Measurements from ENCODE around the gene SPTBN5. TPM values are rescaled to one million over a fixed set of nuclear protein-coding genes. Genes with fewer than 3 reads are reported as not detected.

Gene SPTBN5
- total RNA-seq, 4 donors from 2014 or later, result 1.3 to 3.3 (median 2.0) TPM

DNA sequence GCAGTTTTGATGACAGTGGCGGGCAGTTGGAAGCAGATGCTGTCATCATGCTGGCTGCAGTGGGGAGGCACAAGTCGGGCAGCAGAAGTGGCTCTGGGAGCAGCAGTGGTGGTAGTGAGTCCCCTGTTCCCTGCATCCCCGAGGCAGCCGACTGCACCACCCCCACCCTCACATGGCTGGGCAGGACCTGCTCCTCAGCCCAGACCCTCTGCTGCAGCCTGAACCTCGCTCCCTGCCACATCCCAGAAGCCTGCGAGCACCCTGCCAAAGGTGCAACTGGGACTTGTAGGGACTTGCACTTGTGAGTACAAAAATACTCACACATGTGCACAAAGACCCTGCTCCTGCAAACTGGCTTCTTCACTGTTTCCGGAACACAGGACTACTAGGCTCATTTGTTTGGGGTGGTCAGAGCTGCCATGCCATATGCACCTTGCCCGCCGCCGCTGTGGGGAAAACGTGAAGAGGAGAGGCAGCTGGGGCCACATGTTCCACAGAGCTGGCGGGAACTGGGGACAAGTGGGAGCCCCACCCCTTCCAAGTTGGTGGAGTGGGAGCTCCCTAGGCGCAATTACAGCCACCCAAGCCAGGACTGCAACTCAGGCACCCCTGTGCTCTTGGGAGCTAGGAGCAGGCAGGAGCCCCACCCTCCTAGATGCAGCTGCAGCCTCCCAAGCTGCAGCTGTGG is 63.8 kb downstream of the SPTBN5 start:
- no peak for DNase-seq (ENCODE audit: low spot score in 2 of 2)
- H3K4me3 ChIP-seq (ENCODE audit: low read depth, poor library complexity, severe bottlenecking), result no peak overlapping the region
- WGBS, 2 donors, result 71 to 76% methylated on average over 11 to 13 of the region's 13 CpGs
- TF ChIP-seq, protein P1, sequence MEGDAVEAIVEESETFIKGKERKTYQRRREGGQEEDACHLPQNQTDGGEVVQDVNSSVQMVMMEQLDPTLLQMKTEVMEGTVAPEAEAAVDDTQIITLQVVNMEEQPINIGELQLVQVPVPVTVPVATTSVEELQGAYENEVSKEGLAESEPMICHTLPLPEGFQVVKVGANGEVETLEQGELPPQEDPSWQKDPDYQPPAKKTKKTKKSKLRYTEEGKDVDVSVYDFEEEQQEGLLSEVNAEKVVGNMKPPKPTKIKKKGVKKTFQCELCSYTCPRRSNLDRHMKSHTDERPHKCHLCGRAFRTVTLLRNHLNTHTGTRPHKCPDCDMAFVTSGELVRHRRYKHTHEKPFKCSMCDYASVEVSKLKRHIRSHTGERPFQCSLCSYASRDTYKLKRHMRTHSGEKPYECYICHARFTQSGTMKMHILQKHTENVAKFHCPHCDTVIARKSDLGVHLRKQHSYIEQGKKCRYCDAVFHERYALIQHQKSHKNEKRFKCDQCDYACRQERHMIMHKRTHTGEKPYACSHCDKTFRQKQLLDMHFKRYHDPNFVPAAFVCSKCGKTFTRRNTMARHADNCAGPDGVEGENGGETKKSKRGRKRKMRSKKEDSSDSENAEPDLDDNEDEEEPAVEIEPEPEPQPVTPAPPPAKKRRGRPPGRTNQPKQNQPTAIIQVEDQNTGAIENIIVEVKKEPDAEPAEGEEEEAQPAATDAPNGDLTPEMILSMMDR (IDR thresholded peaks at IDR 0.05), result no peak
- TF ChIP-seq POLR2A (IDR thresholded peaks at IDR 0.05), result no peak
- intact Hi-C loops (cut with DNase I; ENCODE audit: low total_unique reads), result no loop called here

DNA sequence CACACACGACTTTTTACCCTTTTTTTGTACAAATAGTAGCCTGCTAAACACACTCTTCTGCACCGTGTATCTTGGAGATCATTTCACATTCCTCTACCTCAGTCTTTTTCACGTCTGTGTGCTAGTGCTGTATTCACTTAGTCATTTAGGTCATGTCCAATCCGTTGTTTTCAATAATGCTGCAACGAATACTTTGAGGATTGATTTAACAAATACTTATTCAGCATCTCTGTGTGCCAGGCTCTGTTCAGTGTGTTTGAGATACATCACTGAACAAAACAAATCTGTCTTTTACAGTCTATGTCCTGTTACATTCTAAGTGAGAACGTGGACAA is 65.1 kb downstream of the SPTBN5 start:
- 5% methylated on average over 6 of the region's 6 CpGs for WGBS, 2 donors
- TF ChIP-seq, protein P1 (IDR thresholded peaks at IDR 0.05), result no peak
- TF ChIP-seq POLR2A (IDR thresholded peaks at IDR 0.05), result no peak
- intact Hi-C loops (cut with DNase I; ENCODE audit: low total_unique reads), result no loop called here
- peak overlapping the region; percentile 59 for H3K4me3 ChIP-seq (ENCODE audit: low read depth, poor library complexity, severe bottlenecking)
- no peak for DNase-seq (ENCODE audit: low spot score in 2 of 2)

DNA sequence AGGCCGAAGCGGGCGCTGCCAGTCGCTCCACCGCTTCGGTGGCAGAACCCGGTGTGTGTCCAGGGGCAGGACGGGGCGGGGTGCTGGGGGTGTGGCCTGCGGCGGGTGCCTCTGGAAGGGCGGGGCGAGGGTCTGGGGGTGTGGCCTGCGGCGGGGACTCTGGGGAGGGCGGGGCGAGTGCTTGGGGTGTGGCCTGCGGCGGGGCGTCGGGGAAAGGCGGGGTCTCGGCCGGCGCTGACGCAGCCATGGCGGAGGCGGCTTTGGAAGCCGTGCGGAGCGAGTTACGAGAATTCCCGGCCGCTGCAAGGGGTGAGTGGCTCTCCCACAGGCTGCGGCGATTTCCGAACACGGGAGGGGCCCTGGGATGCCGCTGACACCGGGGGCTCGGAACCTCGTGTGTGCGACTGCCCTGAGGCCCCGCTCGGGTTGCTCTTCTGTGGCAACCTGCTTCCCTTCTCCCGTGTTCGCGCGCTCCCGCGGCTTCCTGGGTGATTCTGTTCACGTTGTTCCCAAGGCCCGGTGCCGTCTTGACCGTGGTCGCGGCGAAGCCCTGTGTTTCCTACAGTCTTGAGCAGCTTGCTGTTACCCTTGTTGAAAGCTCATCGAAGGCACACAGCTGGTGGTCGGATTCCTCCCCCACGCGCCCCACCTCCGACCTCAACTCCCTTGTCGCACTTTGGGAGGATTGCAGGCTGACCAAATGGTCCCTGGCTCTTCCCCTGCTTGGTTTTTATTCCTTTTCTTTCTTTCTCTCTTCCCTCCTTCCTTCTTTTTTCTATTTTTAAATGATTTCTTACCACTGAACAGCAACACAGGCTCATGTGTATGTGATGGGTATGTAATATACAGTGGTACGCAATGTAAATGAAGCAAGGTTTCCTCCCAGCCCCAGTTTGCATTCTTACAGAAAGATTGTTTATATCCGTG is 65.7 kb downstream of the SPTBN5 start, which contains the start of gene JMJD7:
Gene JMJD7 (plus strand): TSS at position 213 of the 927 bp plus-strand sequence. CDS start 33 bp downstream, at position 246.
- TF ChIP-seq POLR2A (IDR thresholded peaks at IDR 0.05), result no peak
- TF ChIP-seq, protein P1 (IDR thresholded peaks at IDR 0.05), result no peak
- 0 to 1% methylated on average over 56 of the region's 66 CpGs for WGBS, 2 donors
- peak; percentile 89 to 98 for DNase-seq (ENCODE audit: low spot score in 2 of 2)
- H3K4me3 ChIP-seq (ENCODE audit: low read depth, poor library complexity, severe bottlenecking), result peak within 1 kb of the TSS; percentile 59
- intact Hi-C loops (cut with DNase I; ENCODE audit: low total_unique reads), result no loop called here

DNA sequence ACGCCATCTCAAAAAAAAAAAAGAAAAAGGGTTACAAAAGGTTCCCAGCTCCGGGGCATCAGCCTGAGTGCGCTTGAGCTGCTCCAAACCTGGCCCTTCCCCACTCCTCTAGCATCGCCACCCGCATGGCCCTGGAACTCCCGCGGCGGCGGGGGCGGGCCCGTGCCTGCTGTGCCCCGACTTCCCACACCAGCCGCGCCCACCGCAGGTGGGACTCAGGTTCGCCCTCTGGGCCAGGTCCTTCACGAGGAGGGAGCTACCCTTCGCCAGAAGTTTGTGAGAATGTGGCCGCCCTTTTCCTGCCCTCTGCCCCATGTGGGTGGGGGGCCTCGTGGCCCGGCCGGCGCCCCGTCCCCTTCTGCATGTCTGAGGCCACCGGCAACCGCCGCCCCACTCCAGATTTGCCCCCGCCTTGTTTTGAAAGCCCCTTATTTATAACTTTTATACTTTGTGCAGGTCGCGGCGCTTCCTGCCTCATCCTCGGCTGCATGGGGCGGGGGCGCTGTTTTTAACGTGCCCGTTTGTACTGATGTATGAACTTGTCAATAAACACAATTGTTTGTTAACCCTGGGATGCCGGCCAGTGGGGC is 66.5 kb downstream of the SPTBN5 start:
- no peak for TF ChIP-seq POLR2A (IDR thresholded peaks at IDR 0.05)
- TF ChIP-seq, protein P1 (IDR thresholded peaks at IDR 0.05), result no peak
- intact Hi-C loops (cut with DNase I; ENCODE audit: low total_unique reads), result no loop called here
- WGBS, 2 donors, result 4 to 5% methylated on average over 35 to 37 of the region's 37 CpGs
- no peak for DNase-seq (ENCODE audit: low spot score in 2 of 2)
- H3K4me3 ChIP-seq (ENCODE audit: low read depth, poor library complexity, severe bottlenecking), result peak overlapping the region; percentile 33

DNA sequence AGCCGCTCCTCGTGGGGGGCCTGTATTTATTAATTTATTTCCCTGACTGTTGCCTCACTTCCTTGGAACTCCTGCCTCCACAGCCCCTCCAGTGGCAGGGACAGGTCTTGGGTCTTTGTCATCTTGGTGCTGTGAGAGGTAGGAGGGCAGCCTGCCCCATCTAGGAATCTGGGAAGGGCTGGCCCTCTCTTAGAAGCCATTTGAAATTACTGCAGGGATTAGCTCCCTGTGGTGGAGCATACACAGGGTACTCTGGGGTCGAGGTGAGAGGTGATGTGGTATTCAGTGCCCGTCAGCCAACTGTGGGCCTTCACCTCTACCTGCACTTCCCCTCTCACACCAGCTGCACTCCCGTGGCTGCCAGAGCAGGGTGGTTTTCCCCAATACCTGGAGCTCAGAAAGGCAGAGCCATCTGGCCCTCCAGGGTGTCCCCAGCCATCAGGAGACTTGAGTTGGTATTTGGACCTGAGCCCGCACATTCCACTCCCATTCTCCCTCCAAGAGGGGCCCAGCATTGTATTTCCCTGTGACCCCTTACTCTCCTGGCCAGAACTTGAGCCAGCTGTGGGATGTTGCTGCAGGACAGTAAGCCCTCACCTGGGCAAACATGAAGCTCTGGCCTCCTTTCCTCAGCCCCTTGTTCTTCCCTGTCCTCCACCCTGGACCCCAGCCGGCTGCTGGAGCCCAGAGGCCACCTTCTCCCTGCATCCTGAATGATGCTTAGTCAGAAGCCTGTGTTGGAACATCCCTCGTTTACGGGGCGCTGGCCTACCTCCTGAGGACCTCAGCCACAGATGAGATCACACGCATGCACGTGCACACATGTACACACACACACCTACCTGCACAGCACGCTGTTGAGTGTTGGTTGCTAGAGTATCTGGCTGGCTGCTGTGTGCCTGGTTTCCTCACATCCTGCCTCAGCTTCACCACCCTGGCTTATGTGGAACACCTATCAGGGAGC is 68.0 kb downstream of the SPTBN5 start:
- H3K4me3 ChIP-seq (ENCODE audit: low read depth, poor library complexity, severe bottlenecking), result no peak overlapping the region
- no peak for DNase-seq (ENCODE audit: low spot score in 2 of 2)
- TF ChIP-seq POLR2A (IDR thresholded peaks at IDR 0.05), result no peak
- TF ChIP-seq, protein P1 (IDR thresholded peaks at IDR 0.05), result no peak
- intact Hi-C loops (cut with DNase I; ENCODE audit: low total_unique reads), result no loop called here
- WGBS, 2 donors, result 67 to 72% methylated on average over 13 of the region's 13 CpGs
